Neural cell (in vitro differentiated cells): ENCODE measurements around the gene XXYLT1. TPM values are rescaled to one million over a fixed set of nuclear protein-coding genes. Genes with fewer than 3 reads are reported as not detected.

Experiments
- H2AFZ ChIP-seq: fragments of 200-600, 300-800 bp; sonication (generic), shearing (Covaris generic); 2 replicates; pipeline ENCODE4 v1.6.0; 2014; ENCODE audit warnings: low read depth, mild to moderate bottlenecking, antibody characterized with exemption, low read length, moderate library complexity
- H3F3A ChIP-seq: fragments of 200-600 bp; shearing (Covaris generic); 2 replicates; pipeline ENCODE4 v1.6.1; 2016; ENCODE audit warnings: mild to moderate bottlenecking, moderate library complexity, mixed read lengths, antibody characterized with exemption, low read length; ENCODE audit not compliant: insufficient read depth, poor library complexity, severe bottlenecking
- H3K27ac ChIP-seq: fragments of 200-600, 300-800 bp; sonication (generic), shearing (Covaris generic); 2 replicates; pipeline ENCODE4 v1.5.1; 2014; ENCODE audit warnings: mild to moderate bottlenecking, low read length, moderate library complexity
- H3K27me3 ChIP-seq: fragments of 300-800, 200-600 bp; sonication (generic), shearing (Covaris generic); 2 replicates; pipeline ENCODE4 v1.6.0; 2014; ENCODE audit warnings: mild to moderate bottlenecking, low read depth, low read length, moderate library complexity; ENCODE audit not compliant: insufficient read depth
- H3K36me3 ChIP-seq: fragments of 300-800, 200-600 bp; sonication (generic), shearing (Covaris generic); 2 replicates; pipeline ENCODE4 v1.5.1; 2014; ENCODE audit warnings: mild to moderate bottlenecking, antibody characterized with exemption, low read length, moderate library complexity; ENCODE audit not compliant: insufficient read depth
- H3K4me2 ChIP-seq: fragments of 300-800, 200-600 bp; sonication (generic), shearing (Covaris generic); 2 replicates; pipeline ENCODE4 v1.6.0; 2014; ENCODE audit warnings: mild to moderate bottlenecking, low read length
- H3K4me3 ChIP-seq: fragments of 300-800, 200-600 bp; sonication (generic), shearing (Covaris generic); 2 replicates; pipeline ENCODE4 v1.5.1; 2014; ENCODE audit warnings: mild to moderate bottlenecking, low read length, moderate library complexity
- H3K79me2 ChIP-seq: fragments of 200-600 bp; shearing (Covaris generic); replicated peaks from 2 replicates; pipeline ENCODE4 v1.6.0; 2014; ENCODE audit warnings: mild to moderate bottlenecking, low read length, moderate library complexity; ENCODE audit not compliant: insufficient read depth
- H3K9ac ChIP-seq: fragments of 300-800, 200-600 bp; sonication (generic), shearing (Covaris generic); 2 replicates; pipeline ENCODE4 v1.6.1; 2016; ENCODE audit warnings: mild to moderate bottlenecking, low read length, mixed read lengths
- H3K9me2 ChIP-seq: fragments of 200-600 bp; shearing (Covaris generic); 2 replicates; pipeline ENCODE4 v1.6.1; 2016; ENCODE audit warnings: mild to moderate bottlenecking, low read length, mixed read lengths; ENCODE audit not compliant: insufficient read depth
- H3K9me3 ChIP-seq: fragments of 200-600, 300-800 bp; sonication (generic), shearing (Covaris generic); 2 replicates; pipeline ENCODE4 v1.6.1; 2016; ENCODE audit warnings: mild to moderate bottlenecking, mixed run types, low read length, moderate library complexity, mixed read lengths
- H4K20me1 ChIP-seq: fragments of 200-600 bp; shearing (Covaris generic); 2 replicates; pipeline ENCODE4 v1.6.1; 2016; ENCODE audit warnings: mild to moderate bottlenecking, mixed run types; ENCODE audit not compliant: insufficient read depth
- CTCF ChIP-seq: fragments of 450-650 bp; IDR thresholded peaks from 2 replicates; pipeline ENCODE4 v1.5.1; 2014; ENCODE audit warnings: antibody characterized with exemption, mild to moderate bottlenecking, moderate library complexity; ENCODE audit not compliant: poor library complexity, severe bottlenecking
- EP300 ChIP-seq: fragments of 450-650 bp; conservative IDR thresholded peaks from 2 replicates; pipeline ENCODE4 v1.6.1; 2014; ENCODE audit warnings: antibody characterized with exemption, mild to moderate bottlenecking, moderate library complexity; ENCODE audit not compliant: poor library complexity, severe bottlenecking
- EZH2 ChIP-seq: fragments of 200-600, 300-800 bp; shearing (Covaris generic), sonication (generic); IDR thresholded peaks from 2 replicates; pipeline ENCODE4 v1.6.1; 2014; ENCODE audit warnings: antibody characterized with exemption, low read length, borderline replicate concordance, mild to moderate bottlenecking; ENCODE audit not compliant: insufficient read depth, poor library complexity, severe bottlenecking
- MXI1 ChIP-seq: fragments of 450-650 bp; conservative IDR thresholded peaks from 2 replicates; pipeline ENCODE4 v1.6.1; 2014; ENCODE audit warnings: antibody characterized with exemption, mild to moderate bottlenecking; ENCODE audit not compliant: poor library complexity, severe bottlenecking
- POLR2AphosphoS5 ChIP-seq: IDR thresholded peaks from 2 replicates; pipeline ENCODE4 v1.6.1; 2012
- RAD21 ChIP-seq: fragments of 450-650 bp; conservative IDR thresholded peaks from 2 replicates; pipeline ENCODE4 v1.6.1; 2014; ENCODE audit warnings: antibody characterized with exemption, mild to moderate bottlenecking, moderate library complexity
- SMC3 ChIP-seq: fragments of 450-650 bp; conservative IDR thresholded peaks from 2 replicates; pipeline ENCODE4 v1.6.1; 2014; ENCODE audit warnings: antibody characterized with exemption, mild to moderate bottlenecking, moderate library complexity; ENCODE audit not compliant: poor library complexity
- TAF1 ChIP-seq: IDR thresholded peaks from 2 replicates; pipeline ENCODE4 v1.6.1; 2012; ENCODE audit warnings: low read depth
- polyA plus RNA-seq: library from polyadenylated mRNA; depleted of rRNA; stranded (reverse); fragments of >200 nt; gene quantifications from 2 replicates; pipeline ENCODE4 v1.2.3, GENCODE V29; 2014
- TF ChIP-seq, protein P1 (sequence below): IDR thresholded peaks from 2 replicates; pipeline ENCODE4 v1.6.1; 2012; ENCODE audit warnings: borderline replicate concordance

The XXYLT1 gene
- polyA plus RNA-seq, 1 donor from 2014 or later, result 25.4 TPM

GRCh38 chr3:195023989-195024388 is 247.0 kb downstream of the XXYLT1 start:
- Histone ChIP-seq H3K4me2 (no peak overlapping the region), H3K9me3 (no peaks in the 10 kb centered on the region), H3K36me3 (no peaks in the 10 kb centered on the region), H4K20me1 (no peaks in the 10 kb centered on the region), H3K79me2 (no peaks in the 10 kb centered on the region), H3K27me3 (no peaks in the 10 kb centered on the region), H3K9ac (no peak overlapping the region), H3K27ac (no peak overlapping the region), H3K9me2 (no peaks in the 10 kb centered on the region), H3K4me3 (no peak overlapping the region), H3F3A (no peaks in the 10 kb centered on the region), H2AFZ (no peak overlapping the region)
- TF ChIP-seq MXI1 (no peak), EZH2 (no peak), CTCF (no peak), EP300 (no peak), SMC3 (no peak), RAD21 (no peak), TAF1 (no peak), POLR2AphosphoS5 (no peak)
- TF ChIP-seq, protein P1, sequence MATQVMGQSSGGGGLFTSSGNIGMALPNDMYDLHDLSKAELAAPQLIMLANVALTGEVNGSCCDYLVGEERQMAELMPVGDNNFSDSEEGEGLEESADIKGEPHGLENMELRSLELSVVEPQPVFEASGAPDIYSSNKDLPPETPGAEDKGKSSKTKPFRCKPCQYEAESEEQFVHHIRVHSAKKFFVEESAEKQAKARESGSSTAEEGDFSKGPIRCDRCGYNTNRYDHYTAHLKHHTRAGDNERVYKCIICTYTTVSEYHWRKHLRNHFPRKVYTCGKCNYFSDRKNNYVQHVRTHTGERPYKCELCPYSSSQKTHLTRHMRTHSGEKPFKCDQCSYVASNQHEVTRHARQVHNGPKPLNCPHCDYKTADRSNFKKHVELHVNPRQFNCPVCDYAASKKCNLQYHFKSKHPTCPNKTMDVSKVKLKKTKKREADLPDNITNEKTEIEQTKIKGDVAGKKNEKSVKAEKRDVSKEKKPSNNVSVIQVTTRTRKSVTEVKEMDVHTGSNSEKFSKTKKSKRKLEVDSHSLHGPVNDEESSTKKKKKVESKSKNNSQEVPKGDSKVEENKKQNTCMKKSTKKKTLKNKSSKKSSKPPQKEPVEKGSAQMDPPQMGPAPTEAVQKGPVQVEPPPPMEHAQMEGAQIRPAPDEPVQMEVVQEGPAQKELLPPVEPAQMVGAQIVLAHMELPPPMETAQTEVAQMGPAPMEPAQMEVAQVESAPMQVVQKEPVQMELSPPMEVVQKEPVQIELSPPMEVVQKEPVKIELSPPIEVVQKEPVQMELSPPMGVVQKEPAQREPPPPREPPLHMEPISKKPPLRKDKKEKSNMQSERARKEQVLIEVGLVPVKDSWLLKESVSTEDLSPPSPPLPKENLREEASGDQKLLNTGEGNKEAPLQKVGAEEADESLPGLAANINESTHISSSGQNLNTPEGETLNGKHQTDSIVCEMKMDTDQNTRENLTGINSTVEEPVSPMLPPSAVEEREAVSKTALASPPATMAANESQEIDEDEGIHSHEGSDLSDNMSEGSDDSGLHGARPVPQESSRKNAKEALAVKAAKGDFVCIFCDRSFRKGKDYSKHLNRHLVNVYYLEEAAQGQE, result no peak

DNA sequence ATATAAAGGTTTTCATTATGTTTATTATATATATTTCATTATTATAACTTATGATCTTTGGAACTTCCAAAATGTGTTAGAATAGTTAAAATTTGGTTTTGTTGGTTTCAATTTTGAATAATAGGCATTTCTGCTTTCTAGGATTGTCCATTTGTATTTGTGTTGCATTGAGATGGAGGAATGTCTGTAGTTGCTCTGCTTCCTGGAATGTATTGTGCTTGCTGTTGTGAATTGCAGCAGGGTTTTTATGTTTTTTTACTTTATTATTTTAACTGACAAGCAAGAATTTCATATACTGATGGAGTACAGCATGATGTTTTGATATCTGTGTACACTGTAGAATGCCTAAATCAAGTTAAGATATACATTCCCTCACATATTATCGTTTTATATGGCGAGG is 247.4 kb downstream of the XXYLT1 start:
- Histone ChIP-seq H3K9ac (no peak overlapping the region), H3K4me3 (no peak overlapping the region), H3K27me3 (no peaks in the 10 kb centered on the region), H4K20me1 (no peaks in the 10 kb centered on the region), H3K9me2 (no peaks in the 10 kb centered on the region), H3F3A (no peaks in the 10 kb centered on the region), H2AFZ (no peak overlapping the region), H3K36me3 (no peaks in the 10 kb centered on the region), H3K9me3 (no peaks in the 10 kb centered on the region), H3K4me2 (no peak overlapping the region), H3K79me2 (no peaks in the 10 kb centered on the region), H3K27ac (no peak overlapping the region)
- TF ChIP-seq EP300 (no peak), EZH2 (no peak), RAD21 (no peak), SMC3 (no peak), POLR2AphosphoS5 (no peak), CTCF (no peak), TAF1 (no peak), MXI1 (no peak)
- TF ChIP-seq, protein P1, result no peak
